SK-N-SH (cell line): ENCODE results near the gene CYP2J2. TPM values are rescaled to one million over a fixed set of nuclear protein-coding genes. Genes with fewer than 3 reads are reported as not detected.
"Not testable (repeated sequence)": the region's sequence is repeated elsewhere in the genome, so short reads cannot be mapped to it uniquely, and the experiment has no call there.

Source experiments
- CTCF ChIA-PET: fragments of 300-600, 350-600 bp; formaldehyde crosslinking; extraction: SDS; loops from one replicate; lab custom pipeline; 2021; lab: Yijun Ruan, JAX
- POLR2A ChIA-PET: fragments of 350-600 bp; sonication (Branson Sonifier 250); formaldehyde crosslinking; extraction: SDS; loops from one replicate; lab custom pipeline; 2020; ENCODE audit warnings: antibody characterized with exemption, inconsistent platforms; lab: Yijun Ruan, JAX
- DNase-seq: peaks from one replicate; pipeline ENCODE4 v3.0.0; 2012
- H2AFZ ChIP-seq: fragments of 200-600 bp; sonication (generic); 2 replicates; pipeline ENCODE4 v1.8.1; 2016; ENCODE audit warnings: antibody characterized with exemption, mild to moderate bottlenecking, low read depth
- H3F3A ChIP-seq: fragments of 200-600 bp; sonication (generic); replicated peaks from 2 replicates; pipeline ENCODE3; 2016; ENCODE audit warnings: antibody characterized with exemption, mild to moderate bottlenecking; ENCODE audit not compliant: insufficient read depth
- H3K27ac ChIP-seq, 2 experiments: fragments of 200-500 bp in 1 of 2; fragments of 200-600 bp in 1 of 2; sonication (Bioruptor generic) in 1 of 2; sonication (generic), shearing (Covaris generic) in 1 of 2; 2 replicates each; pipeline versions ENCODE4 v1.5.1 to v1.6.1; 2014 to 2016; ENCODE audit warnings: low read depth in 2 of 2, inconsistent platforms in 1 of 2, low read length in 1 of 2, mild to moderate bottlenecking in 1 of 2, mixed read lengths in 1 of 2
- H3K27me3 ChIP-seq: fragments of 200-600 bp; sonication (generic), shearing (Covaris generic); 2 replicates; pipeline ENCODE4 v1.6.1; 2016; ENCODE audit warnings: mixed run types; ENCODE audit not compliant: insufficient read depth
- H3K36me3 ChIP-seq, 2 experiments: fragments of 200-500 bp in 1 of 2; fragments of 200-600 bp in 1 of 2; sonication (Bioruptor generic) in 1 of 2; sonication (generic) in 1 of 2; replicated peaks in 1 of 2; 2 replicates each; pipeline versions ENCODE3 to v1.5.1; 2014 to 2016; ENCODE audit warnings: low read length in 1 of 2, mild to moderate bottlenecking in 1 of 2; ENCODE audit not compliant: insufficient read depth in 2 of 2, control insufficient read depth in 1 of 2
- H3K4me1 ChIP-seq, 2 experiments: fragments of 200-500 bp in 1 of 2; fragments of 200-600 bp in 1 of 2; sonication (Bioruptor generic) in 1 of 2; sonication (generic), shearing (Covaris generic) in 1 of 2; 2 replicates each; pipeline versions ENCODE4 v1.5.1 to v1.6.1; 2014 to 2016; ENCODE audit warnings: low read depth in 1 of 2, low read length in 1 of 2, mixed run types in 1 of 2; ENCODE audit not compliant: insufficient read depth in 2 of 2, control insufficient read depth in 1 of 2
- H3K4me2 ChIP-seq: fragments of 200-600 bp; sonication (generic), shearing (Covaris generic); 2 replicates; pipeline ENCODE4 v1.6.1; 2017; ENCODE audit warnings: mixed run types
- H3K4me3 ChIP-seq, 2 experiments: fragments of 200-500 bp in 1 of 2; fragments of 200-600 bp in 1 of 2; sonication (Bioruptor generic) in 1 of 2; sonication (generic), shearing (Covaris generic) in 1 of 2; 2 replicates each; pipeline versions ENCODE4 v1.5.1 to v1.8.1; 2014 to 2016; ENCODE audit warnings: low read depth in 2 of 2, inconsistent platforms in 1 of 2, low read length in 1 of 2, mild to moderate bottlenecking in 1 of 2, mixed read lengths in 1 of 2, moderate library complexity in 1 of 2
- H3K79me2 ChIP-seq: fragments of 200-600 bp; sonication (generic); 2 replicates; pipeline ENCODE4 v1.8.1; 2017; ENCODE audit warnings: mild to moderate bottlenecking; ENCODE audit not compliant: insufficient read depth
- H3K9ac ChIP-seq: fragments of 200-600 bp; sonication (generic); 2 replicates; pipeline ENCODE4 v1.6.1; 2017; ENCODE audit warnings: mixed run types
- H3K9me2 ChIP-seq: fragments of 200-600 bp; sonication (generic); 2 replicates; pipeline ENCODE4 v1.6.1; 2017; ENCODE audit warnings: mixed run types
- H3K9me3 ChIP-seq: fragments of 200-600 bp; sonication (generic); 2 replicates; pipeline ENCODE4 v1.6.1; 2017; ENCODE audit warnings: mixed run types, mild to moderate bottlenecking, moderate library complexity
- H4K20me1 ChIP-seq: fragments of 200-600 bp; sonication (generic); 2 replicates; pipeline ENCODE4 v1.6.1; 2017; ENCODE audit warnings: mild to moderate bottlenecking, mixed run types; ENCODE audit not compliant: insufficient read depth
- CTCF ChIP-seq: fragments of 200-600 bp; sonication (generic); IDR thresholded peaks from 2 replicates; pipeline ENCODE4 v1.6.1; 2017; ENCODE audit warnings: antibody characterized with exemption, mild to moderate bottlenecking, moderate library complexity
- FOSL2 ChIP-seq: IDR thresholded peaks from 2 replicates; pipeline ENCODE4 v1.4.0; 2012; ENCODE audit warnings: low read depth, mild to moderate bottlenecking, moderate library complexity, borderline replicate concordance
- FOXJ3 ChIP-seq: sonication (generic); formaldehyde crosslinking; IDR thresholded peaks from 2 replicates; pipeline ENCODE4 v1.5.1; 2020; ENCODE audit warnings: mild to moderate bottlenecking, missing genetic modification reagents
- GATA2 ChIP-seq: sonication (generic); formaldehyde crosslinking; IDR thresholded peaks from 2 replicates; pipeline ENCODE4 v1.5.0; 2020; ENCODE audit warnings: mild to moderate bottlenecking, missing genetic modification reagents
- IRF3 ChIP-seq: fragments of 150-350 bp; IDR thresholded peaks from 2 replicates; pipeline ENCODE4 v1.6.1; 2016; ENCODE audit warnings: mild to moderate bottlenecking, low read depth, low read length
- RAD21 ChIP-seq: IDR thresholded peaks from 2 replicates; pipeline ENCODE4 v1.6.1; 2012; ENCODE audit warnings: mild to moderate bottlenecking, low read length
- RFX5 ChIP-seq: IDR thresholded peaks from 2 replicates; pipeline ENCODE4 v1.6.1; 2012; ENCODE audit warnings: mild to moderate bottlenecking, improper control_type of control experiment, low read length
- SMC3 ChIP-seq: IDR thresholded peaks from 2 replicates; pipeline ENCODE4 v1.6.1; 2012; ENCODE audit warnings: low read depth, low read length, improper control_type of control experiment
- TAF1 ChIP-seq: IDR thresholded peaks from 2 replicates; pipeline ENCODE4 v1.6.1; 2012; ENCODE audit warnings: low read depth, mild to moderate bottlenecking, low read length, moderate library complexity, borderline replicate concordance
- TEAD4 ChIP-seq: IDR thresholded peaks from 2 replicates; pipeline ENCODE4 v1.4.0; 2012; ENCODE audit warnings: mild to moderate bottlenecking, borderline replicate concordance; ENCODE audit not compliant: insufficient read depth
- USF2 ChIP-seq: fragments of 150-350 bp; IDR thresholded peaks from 2 replicates; pipeline ENCODE4 v1.6.1; 2017; ENCODE audit warnings: antibody characterized with exemption, low read length, low read depth, borderline replicate concordance
- WGBS: methylation state at CpG from one replicate; pipeline ENCODE4 v1.1.6; 2017; ENCODE audit warnings: low lambda C conversion rate; 5-methylcytosine and 5-hydroxymethylcytosine counted together
- polyA plus RNA-seq, 3 experiments: library from polyadenylated mRNA; depleted of rRNA; stranded (reverse); fragments of >200 nt; gene quantifications; 2 replicates each; pipeline ENCODE4 v1.2.3, GENCODE V29; 2012
- TF ChIP-seq, protein P1 (sequence below): IDR thresholded peaks from 2 replicates; pipeline ENCODE4 v1.4.0; 2012; ENCODE audit warnings: low read depth, borderline replicate concordance

The CYP2J2 gene
- polyA plus RNA-seq, 1 of the 3 experiments (the other 2 are of a cell fraction) = 1.2 TPM

DNA sequence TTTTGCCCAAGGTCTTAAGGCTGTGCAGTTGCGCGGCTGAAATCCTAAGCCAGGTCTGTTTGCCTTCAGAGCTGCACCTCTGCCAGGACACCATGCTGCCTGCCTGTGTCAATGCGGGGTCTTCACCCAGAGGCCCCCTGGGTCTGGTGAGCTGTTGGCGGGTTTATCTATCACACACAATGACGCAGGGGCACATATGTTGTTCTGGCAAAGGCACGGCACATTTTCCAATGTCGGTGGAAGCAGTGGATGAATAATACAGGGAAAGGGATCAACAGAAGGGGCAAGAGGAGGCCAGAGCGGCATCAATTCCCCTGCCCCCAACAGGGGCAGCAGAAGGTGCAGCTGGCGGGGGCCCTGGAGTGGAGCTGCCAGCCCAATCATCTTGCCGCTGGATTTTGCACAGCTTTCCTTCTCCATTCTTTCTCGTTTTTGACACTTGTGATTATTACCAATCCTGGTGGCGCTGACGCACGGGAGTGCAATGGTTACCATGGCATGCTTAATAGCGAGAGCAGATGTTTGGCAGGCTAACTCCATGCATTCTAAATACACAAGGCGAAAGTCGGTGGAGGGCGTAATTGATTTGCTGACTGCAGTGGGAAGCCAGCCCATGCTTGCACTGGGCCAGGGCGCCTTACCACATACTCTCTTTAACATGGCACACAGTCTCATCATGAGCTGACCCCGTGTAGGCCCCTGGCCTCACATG is 45.8 kb upstream of the CYP2J2 start:
- H3K79me2 ChIP-seq = no peaks in the 10 kb centered on the region
- H3K4me2 ChIP-seq = no peak overlapping the region
- WGBS = 80% methylated on average over 19 of the region's 20 CpGs
- no peak for TF ChIP-seq FOSL2
- no peak for TF ChIP-seq GATA2 (CRISPR knock-in tag)
- TF ChIP-seq FOXJ3 (CRISPR knock-in tag) = no peak
- no peak for TF ChIP-seq RFX5
- TF ChIP-seq TEAD4 = no peak
- no peak for TF ChIP-seq IRF3
- TF ChIP-seq, protein P1, sequence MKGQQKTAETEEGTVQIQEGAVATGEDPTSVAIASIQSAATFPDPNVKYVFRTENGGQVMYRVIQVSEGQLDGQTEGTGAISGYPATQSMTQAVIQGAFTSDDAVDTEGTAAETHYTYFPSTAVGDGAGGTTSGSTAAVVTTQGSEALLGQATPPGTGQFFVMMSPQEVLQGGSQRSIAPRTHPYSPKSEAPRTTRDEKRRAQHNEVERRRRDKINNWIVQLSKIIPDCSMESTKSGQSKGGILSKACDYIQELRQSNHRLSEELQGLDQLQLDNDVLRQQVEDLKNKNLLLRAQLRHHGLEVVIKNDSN = no peak
- TF ChIP-seq USF2 = no peak
- no peaks in the 10 kb centered on the region for H3K9me2 ChIP-seq
- H3K4me1 ChIP-seq = peaks cover 0 to 4% of the 10 kb centered on the region in 2 experiments; a peak in 1 of 4 replicates
- POLR2A ChIA-PET = no interaction called here
- no peak for DNase-seq
- H2AFZ ChIP-seq = no peak overlapping the region
- H4K20me1 ChIP-seq = no peaks in the 10 kb centered on the region
- no peaks in the 10 kb centered on the region for H3K9me3 ChIP-seq
- no peaks in the 10 kb centered on the region for H3K36me3 ChIP-seq
- no peaks in the 10 kb centered on the region for H3F3A ChIP-seq
- CTCF ChIA-PET = interaction anchor here (0.8 to 4.0 kb wide), 22 partner anchors 10 to 1881 kb away, joined by 3 to 35 read pairs (median 7); no protein-coding TSS in a partner anchor
- H3K27ac ChIP-seq = no peak overlapping the region
- H3K4me3 ChIP-seq = no peak overlapping the region
- H3K27me3 ChIP-seq = no peaks in the 10 kb centered on the region
- no peak overlapping the region for H3K9ac ChIP-seq

DNA sequence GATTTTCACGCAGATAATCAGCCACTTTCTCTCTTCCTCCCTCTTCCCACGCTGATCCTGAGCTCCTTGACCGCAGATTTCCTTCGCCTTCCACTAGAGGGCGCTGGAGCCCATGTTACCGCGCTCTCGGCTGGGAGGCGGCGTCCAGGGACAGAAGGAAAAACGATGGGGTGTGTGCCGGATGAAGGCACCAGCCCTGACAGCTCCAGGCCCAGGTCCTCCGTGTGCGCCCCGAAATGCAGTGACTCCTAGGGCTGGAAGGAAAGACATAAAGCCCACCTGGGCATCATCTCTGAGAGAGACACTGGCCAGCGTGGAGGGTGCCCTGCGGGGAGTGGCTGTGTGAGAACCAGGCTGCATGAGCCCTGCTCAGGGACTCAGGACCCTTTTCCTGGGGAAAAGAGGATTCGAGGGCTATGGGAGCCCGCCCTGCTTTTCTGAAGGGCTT is 44.9 kb upstream of the CYP2J2 start:
- Histone ChIP-seq H3K27me3 (no peaks in the 10 kb centered on the region), H4K20me1 (no peaks in the 10 kb centered on the region), H3K79me2 (no peaks in the 10 kb centered on the region), H2AFZ (peak overlapping the region; percentile 27; the same call in 1 of the 2 replicates), H3K27ac (no peak overlapping the region), H3K4me3 (peak overlapping the region; percentile 13 to 42; a peak in 3 of 4 replicates), H3K9ac (no peak overlapping the region), H3K9me2 (no peaks in the 10 kb centered on the region), H3K4me2 (peak overlapping the region; percentile 66), H3K9me3 (no peaks in the 10 kb centered on the region), H3K36me3 (no peaks in the 10 kb centered on the region), H3F3A (no peaks in the 10 kb centered on the region), H3K4me1 (peaks cover 0 to 5% of the 10 kb centered on the region in 2 experiments; a peak in 1 of 4 replicates)
- peak; percentile 88 for DNase-seq
- ChIA-PET POLR2A (interaction anchor here (0.6 kb wide), 1 partner anchor 543 kb away, joined by 3 read pairs; no protein-coding TSS in a partner anchor), CTCF (interaction anchor here (0.5 to 4.0 kb wide), 86 partner anchors 9 to 1886 kb away, joined by 3 to 35 read pairs (median 4); partner anchors contain the start of gene NFIA)
- WGBS = 5% methylated on average over 18 of the region's 19 CpGs
- TF ChIP-seq CTCF (peak; percentile 96), SMC3 (peak; percentile 70), RAD21 (peak; percentile 93), TAF1 (no peak)

DNA sequence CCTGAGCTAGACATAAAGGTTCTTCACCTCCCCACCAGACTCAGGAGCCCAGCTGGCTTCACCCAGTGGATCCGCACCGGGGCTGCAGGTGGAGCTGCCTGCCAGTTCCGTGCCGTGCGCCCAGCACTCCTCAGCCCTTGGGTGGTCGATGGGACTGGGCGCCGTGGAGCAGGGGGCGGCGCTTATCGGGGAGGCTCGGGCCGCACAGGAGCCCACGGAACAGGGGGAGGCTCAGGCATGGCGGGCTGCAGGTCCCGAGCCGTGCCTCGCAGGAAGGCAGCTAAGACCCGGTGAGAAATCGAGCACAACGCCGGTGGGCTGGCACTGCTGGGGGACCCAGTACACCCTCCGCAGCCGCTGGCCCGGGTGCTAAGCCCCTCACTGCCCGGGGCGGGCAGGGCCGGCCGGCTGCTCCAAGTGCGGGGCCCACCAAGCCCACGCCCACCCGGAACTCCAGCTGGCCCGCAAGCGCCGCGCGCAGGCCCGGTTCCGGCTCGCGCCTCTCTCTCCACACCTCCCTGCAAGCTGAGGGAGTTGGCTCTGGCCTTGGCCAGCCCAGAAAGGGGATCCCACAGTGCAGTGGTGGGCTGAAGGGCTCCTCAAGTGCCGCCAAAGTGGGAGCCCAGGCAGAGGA is 43.1 kb upstream of the CYP2J2 start:
- H3F3A ChIP-seq, H3K4me2 ChIP-seq, DNase-seq, H3K4me3 ChIP-seq, POLR2A ChIA-PET, H3K9me2 ChIP-seq, H2AFZ ChIP-seq, H4K20me1 ChIP-seq, H3K9me3 ChIP-seq, H3K79me2 ChIP-seq, H3K4me1 ChIP-seq, H3K27me3 ChIP-seq, H3K9ac ChIP-seq, H3K36me3 ChIP-seq, H3K27ac ChIP-seq: not testable (repeated sequence)
- 63% methylated on average over 1 of the region's 42 CpGs for WGBS
- CTCF ChIA-PET = interaction anchor here (0.7 to 1.6 kb wide), 5 partner anchors 22 to 1884 kb away, joined by 3 to 5 read pairs (median 3); no protein-coding TSS in a partner anchor
